22Rv1 (cell line): ENCODE results near the gene C5orf47.

Source experiments
- CTCF ChIP-seq: fragments of 450-650 bp; IDR thresholded peaks from 2 replicates; pipeline ENCODE4 v1.5.1; 2017; ENCODE audit warnings: mild to moderate bottlenecking
- ZFX ChIP-seq: fragments of 450-650 bp; IDR thresholded peaks from 2 replicates; pipeline ENCODE4 v1.6.1; 2017; ENCODE audit warnings: antibody characterized with exemption, borderline replicate concordance

GRCh38 chr5:174045470-174046025, 56.6 kb downstream of the C5orf47 start, which contains the start of gene NSG2:
- peak; percentile 82 for TF ChIP-seq CTCF
- TF ChIP-seq ZFX = no peak
